NK-92 treated with Interleukin-12 subunit alpha and Interleukin-12 subunit beta, amount 100 ng/mL, for 24 hours (cell line): ENCODE data around the gene RPS6KL1.

Experiments
- DNase-seq: peaks from one replicate; lab custom pipeline; 2025; lab: John Stamatoyannopoulos, UW

RPS6KL1 gene

GRCh38 chr14:74922752-74923401, at the start of gene RPS6KL1:
Gene RPS6KL1, minus strand, starts transcription at chr14:74923260. Its CDS starts 1,719 bp downstream, at chr14:74921541.
- DNase-seq: no peak

GRCh38 chr14:74968811-74969210, 45.8 kb upstream of the RPS6KL1 start:
- DNase-seq: no peak

- DNase-seq: no peak
These were observed 42.6 kb upstream of the RPS6KL1 start for GRCh38 chr14:74965486-74966153.

GRCh38 chr14:74964787-74965485, 41.9 kb upstream of the RPS6KL1 start:
- DNase-seq: no peak

GRCh38 chr14:74963705-74964271, 40.7 kb upstream of the RPS6KL1 start:
- no peak for DNase-seq

GRCh38 chr14:74963178-74963704, 40.2 kb upstream of the RPS6KL1 start:
- no peak for DNase-seq

- no peak for DNase-seq
These were observed 39.4 kb upstream of the RPS6KL1 start for GRCh38 chr14:74962493-74962892.

GRCh38 chr14:74962046-74962445, 39.0 kb upstream of the RPS6KL1 start:
- DNase-seq: no peak

GRCh38 chr14:74961238-74961911, 38.3 kb upstream of the RPS6KL1 start:
- no peak for DNase-seq

GRCh38 chr14:74960736-74961135, 37.7 kb upstream of the RPS6KL1 start:
- DNase-seq: no peak

- no peak for DNase-seq
These were observed 36.6 kb upstream of the RPS6KL1 start for GRCh38 chr14:74959596-74960180.

- no peak for DNase-seq
These were observed 33.4 kb upstream of the RPS6KL1 start for GRCh38 chr14:74956280-74957072.

- no peak for DNase-seq
These were observed 32.9 kb upstream of the RPS6KL1 start for GRCh38 chr14:74956027-74956279.

- DNase-seq: no peak
These were observed 32.4 kb upstream of the RPS6KL1 start, which contains the start of gene PGF for GRCh38 chr14:74955229-74956026. Gene PGF, minus strand, starts transcription at chr14:74955597. Its CDS starts 355 bp downstream, at chr14:74955242.

- DNase-seq: no peak
These were observed 31.8 kb upstream of the RPS6KL1 start for GRCh38 chr14:74954947-74955228.

GRCh38 chr14:74954232-74954946, 31.3 kb upstream of the RPS6KL1 start:
- DNase-seq: no peak

GRCh38 chr14:74953686-74954085, 30.6 kb upstream of the RPS6KL1 start:
- no peak for DNase-seq

GRCh38 chr14:74952697-74953484, 29.8 kb upstream of the RPS6KL1 start:
- DNase-seq: no peak

- DNase-seq: no peak
These were observed 29.2 kb upstream of the RPS6KL1 start for GRCh38 chr14:74952180-74952665.
